A673 (cell line): ENCODE data around the gene CALML4. TPM values are rescaled to one million over a fixed set of nuclear protein-coding genes. Genes with fewer than 3 reads are reported as not detected.

Source experiments
- BruUV-seq: library from RNA; stranded (reverse); fragments of 400-500 nt; replicated peaks from 2 replicates; lab custom pipeline; 2021; lab: Mats Ljungman, UMichigan
- CTCF ChIA-PET: fragments of 300-600 bp; sonication (Branson Sonifier 250); formaldehyde crosslinking; loops from one replicate; lab custom pipeline; 2022; ENCODE audit warnings: antibody characterized with exemption; lab: Charles Lee
- POLR2A ChIA-PET: fragments of 300-600 bp; sonication (Branson Sonifier 250); formaldehyde crosslinking; loops from one replicate; lab custom pipeline; 2022; ENCODE audit warnings: antibody characterized with exemption; ENCODE audit not compliant: low non-redundant PET; lab: Charles Lee
- DNase-seq: peaks from one replicate; pipeline ENCODE4 v3.0.0-alpha.2; 2015; ENCODE audit warnings: low spot score
- H3K27ac ChIP-seq: fragments of 200-600 bp; sonication (generic); 2 replicates; pipeline ENCODE4 v1.5.1; 2016; ENCODE audit warnings: mixed run types, low read depth, mild to moderate bottlenecking, mixed read lengths, antibody characterized with exemption, low read length; ENCODE audit not compliant: poor library complexity, severe bottlenecking
- H3K27me3 ChIP-seq: fragments of 200-600 bp; sonication (generic); replicated peaks from 2 replicates; pipeline ENCODE4 v1.6.1; 2017; ENCODE audit warnings: mixed run types, low read depth, mild to moderate bottlenecking, mixed read lengths, antibody characterized with exemption, low read length; ENCODE audit not compliant: insufficient read depth, poor library complexity
- H3K36me3 ChIP-seq: fragments of 200-600 bp; sonication (generic); 2 replicates; pipeline ENCODE4 v1.6.1; 2016; ENCODE audit warnings: mixed run types, mild to moderate bottlenecking, mixed read lengths, antibody characterized with exemption, low read length; ENCODE audit not compliant: insufficient read depth, poor library complexity, severe bottlenecking
- H3K4me1 ChIP-seq: fragments of 200-600 bp; sonication (generic); 2 replicates; pipeline ENCODE4 v1.6.1; 2017; ENCODE audit warnings: mixed run types, mild to moderate bottlenecking, mixed read lengths, antibody characterized with exemption, low read length; ENCODE audit not compliant: insufficient read depth, poor library complexity, severe bottlenecking
- H3K4me3 ChIP-seq: fragments of 200-600 bp; sonication (generic); 2 replicates; pipeline ENCODE4 v1.5.1; 2016; ENCODE audit warnings: low read depth, mixed run types, mild to moderate bottlenecking, mixed read lengths, low read length; ENCODE audit not compliant: poor library complexity, severe bottlenecking
- H3K9me3 ChIP-seq: fragments of 200-600 bp; sonication (generic); 2 replicates; pipeline ENCODE4 v1.6.1; 2016; ENCODE audit warnings: mixed run types, low read depth, mild to moderate bottlenecking, mixed read lengths, antibody characterized with exemption, low read length; ENCODE audit not compliant: poor library complexity, severe bottlenecking
- EZH2 ChIP-seq: fragments of 200-600 bp; sonication (generic); IDR thresholded peaks from 2 replicates; pipeline ENCODE4 v1.6.1; 2017; ENCODE audit warnings: borderline replicate concordance, low read depth, mild to moderate bottlenecking, mixed read lengths, antibody characterized with exemption, low read length; ENCODE audit not compliant: poor library complexity, severe bottlenecking
- intact Hi-C: fragments of 100-400 bp; cut with micrococcal nuclease; formaldehyde crosslinking; loops from one replicate; pipeline ENCODE4 v1.10.0; 2022; ENCODE audit not compliant: unreplicated experiment
- total RNA-seq: library from RNA; stranded (reverse); gene quantifications from 2 replicates; pipeline ENCODE4 v1.2.3, GENCODE V29; 2021
- TF ChIP-seq, protein P1 (sequence below): fragments of 300-800, 200-600 bp; sonication (generic); conservative IDR thresholded peaks from 2 replicates; pipeline ENCODE4 v1.5.1; 2017; ENCODE audit warnings: low read depth, mild to moderate bottlenecking, antibody characterized with exemption, low read length, moderate library complexity, mixed read lengths

Gene CALML4
- total RNA-seq, 1 experiment from 2014 or later, result 9.1 TPM

- POLR2A ChIA-PET, result interaction anchor here (0.5 kb wide), 1 partner anchor 922 kb away, joined by 32 read pairs; no protein-coding TSS in a partner anchor
- no peak for TF ChIP-seq EZH2
- TF ChIP-seq, protein P1, sequence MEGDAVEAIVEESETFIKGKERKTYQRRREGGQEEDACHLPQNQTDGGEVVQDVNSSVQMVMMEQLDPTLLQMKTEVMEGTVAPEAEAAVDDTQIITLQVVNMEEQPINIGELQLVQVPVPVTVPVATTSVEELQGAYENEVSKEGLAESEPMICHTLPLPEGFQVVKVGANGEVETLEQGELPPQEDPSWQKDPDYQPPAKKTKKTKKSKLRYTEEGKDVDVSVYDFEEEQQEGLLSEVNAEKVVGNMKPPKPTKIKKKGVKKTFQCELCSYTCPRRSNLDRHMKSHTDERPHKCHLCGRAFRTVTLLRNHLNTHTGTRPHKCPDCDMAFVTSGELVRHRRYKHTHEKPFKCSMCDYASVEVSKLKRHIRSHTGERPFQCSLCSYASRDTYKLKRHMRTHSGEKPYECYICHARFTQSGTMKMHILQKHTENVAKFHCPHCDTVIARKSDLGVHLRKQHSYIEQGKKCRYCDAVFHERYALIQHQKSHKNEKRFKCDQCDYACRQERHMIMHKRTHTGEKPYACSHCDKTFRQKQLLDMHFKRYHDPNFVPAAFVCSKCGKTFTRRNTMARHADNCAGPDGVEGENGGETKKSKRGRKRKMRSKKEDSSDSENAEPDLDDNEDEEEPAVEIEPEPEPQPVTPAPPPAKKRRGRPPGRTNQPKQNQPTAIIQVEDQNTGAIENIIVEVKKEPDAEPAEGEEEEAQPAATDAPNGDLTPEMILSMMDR, result no peak
- BruUV-seq, result no TSS peak
- Histone ChIP-seq H3K27ac (no peak overlapping the region), H3K9me3 (no peaks in the 10 kb centered on the region), H3K36me3 (peaks cover 4% of the 10 kb centered on the region), H3K27me3 (no peaks in the 10 kb centered on the region), H3K4me3 (no peak overlapping the region), H3K4me1 (no peaks in the 10 kb centered on the region)
- CTCF ChIA-PET, result no interaction called here
- no peak for DNase-seq
- intact Hi-C loops, result no loop called here
These were observed 41.9 kb downstream of the CALML4 start for GRCh38 chr15:68163191-68163590.

- Histone ChIP-seq H3K4me3 (no peak overlapping the region), H3K4me1 (no peaks in the 10 kb centered on the region), H3K9me3 (no peaks in the 10 kb centered on the region), H3K27me3 (no peaks in the 10 kb centered on the region), H3K36me3 (peaks cover 5% of the 10 kb centered on the region), H3K27ac (no peak overlapping the region)
- DNase-seq, result no peak
- BruUV-seq, result no TSS peak
- TF ChIP-seq, protein P1, result no peak
- TF ChIP-seq EZH2, result no peak
- ChIA-PET CTCF (no interaction called here), POLR2A (no interaction called here)
- intact Hi-C loops, result no loop called here
These were observed 47.0 kb downstream of the CALML4 start for GRCh38 chr15:68158046-68158628.

GRCh38 chr15:68157074-68157473, 48.1 kb downstream of the CALML4 start:
- H3K4me1 ChIP-seq, result no peaks in the 10 kb centered on the region
- ChIA-PET CTCF (no interaction called here), POLR2A (no interaction called here)
- H3K4me3 ChIP-seq, result no peak overlapping the region
- BruUV-seq, result no TSS peak
- peaks cover 5% of the 10 kb centered on the region for H3K36me3 ChIP-seq
- intact Hi-C loops, result no loop called here
- H3K27me3 ChIP-seq, result no peaks in the 10 kb centered on the region
- no peak for DNase-seq
- no peak overlapping the region for H3K27ac ChIP-seq
- TF ChIP-seq, protein P1, result no peak
- no peak for TF ChIP-seq EZH2
- H3K9me3 ChIP-seq, result no peaks in the 10 kb centered on the region
